Right lobe of liver (tissue), 6 donors: ENCODE results near the gene DHH. TPM values are rescaled to one million over a fixed set of nuclear protein-coding genes. Genes with fewer than 3 reads are reported as not detected.

Experiments
- ATAC-seq, 4 donors: fragments of 200-7000 bp; cut with Tn5 transposase; one replicate each; pipeline ENCODE4 v1.9.1; 2020; ENCODE audit warnings: mild to moderate bottlenecking in 4 of 4, moderate library complexity in 4 of 4
- DNase-seq, 3 donors: peaks; one replicate each; pipeline ENCODE4 v3.0.0-alpha.2; 2020
- H3K27ac ChIP-seq, 3 donors: fragments of 200-600 bp; one replicate each; pipeline ENCODE4 v1.8.0; 2022
- H3K27me3 ChIP-seq, 2 donors: fragments of 200-600 bp; one replicate each; pipeline ENCODE4 v1.8.0; 2022
- H3K36me3 ChIP-seq, 4 donors: fragments of 200-600 bp; sonication (generic) in 1 of 4; one replicate each; pipeline versions ENCODE4 v1.5.1 to v1.8.0; 2017 to 2022; ENCODE audit warnings: control low read depth in 1 of 4
- H3K4me1 ChIP-seq, 4 donors: fragments of 200-600 bp; sonication (generic) in 1 of 4; one replicate each; pipeline versions ENCODE4 v1.5.1 to v1.8.0; 2017 to 2022; ENCODE audit warnings: control low read depth in 1 of 4
- H3K4me3 ChIP-seq, 3 donors: fragments of 200-600 bp; one replicate each; pipeline ENCODE4 v1.8.0; 2022
- H3K9me3 ChIP-seq, 4 donors: fragments of 200-600 bp; sonication (generic) in 1 of 4; one replicate each; pipeline versions ENCODE4 v1.5.1 to v1.8.0; 2017 to 2022; ENCODE audit warnings: control low read depth in 1 of 4
- POLR2A ChIP-seq: fragments of 450-650 bp; IDR thresholded peaks from one replicate; pipeline ENCODE4 v1.6.1; 2017; ENCODE audit warnings: antibody characterized with exemption, mild to moderate bottlenecking
- WGBS: methylation state at CpG from one replicate; pipeline ENCODE4 v1.1.6; 2018; ENCODE audit warnings: low coverage, low lambda C conversion rate; ENCODE audit not compliant: insufficient coverage; ENCODE audit errors: missing lambda C conversion rate; 5-methylcytosine and 5-hydroxymethylcytosine counted together
- intact Hi-C, 2 donors: fragments of 100-400 bp; cut with DNase I; formaldehyde crosslinking; loops; one replicate each; pipeline versions ENCODE4 v1.11.2 to v1.14.1; 2022
- total RNA-seq, 6 experiments: library from RNA; depleted of rRNA in 2 of 6; stranded (reverse); fragments of >200 nt in 2 of 6; fragmentation: NEBNext Ultra II Directional in 3 of 6; extraction: Animal tissue kit (Norgen Biotek cat#: 25700) in 3 of 6; gene quantifications; one replicate each; pipeline versions ENCODE4 v1.1.0 to v1.2.4, GENCODE V29; 2016 to 2023
- TF ChIP-seq, protein P1 (sequence below), 4 donors: fragments of 200-600 bp in 3 of 4; fragments of 450-650 bp in 1 of 4; IDR thresholded peaks; one replicate each; pipeline versions ENCODE4 v1.5.1 to v1.8.0; 2016 to 2022; ENCODE audit warnings: antibody characterized with exemption in 4 of 4, mild to moderate bottlenecking in 2 of 4
- donor health status: DM: no; HTN: yes; CAD: no.
- donor health status: DM: no; HTN: no; CAD: no.
- donor health status: DM: no; HTN: no; CAD: no.
- donor health status: DM: no; HTN: yes; CAD: no.
- donor health status: DM: no; HTN: yes; CAD: no.

DHH gene
- total RNA-seq, 6 experiments from 2014 or later, result 0.04 to 0.13 (median 0.07) TPM; not detected in 3

DNA sequence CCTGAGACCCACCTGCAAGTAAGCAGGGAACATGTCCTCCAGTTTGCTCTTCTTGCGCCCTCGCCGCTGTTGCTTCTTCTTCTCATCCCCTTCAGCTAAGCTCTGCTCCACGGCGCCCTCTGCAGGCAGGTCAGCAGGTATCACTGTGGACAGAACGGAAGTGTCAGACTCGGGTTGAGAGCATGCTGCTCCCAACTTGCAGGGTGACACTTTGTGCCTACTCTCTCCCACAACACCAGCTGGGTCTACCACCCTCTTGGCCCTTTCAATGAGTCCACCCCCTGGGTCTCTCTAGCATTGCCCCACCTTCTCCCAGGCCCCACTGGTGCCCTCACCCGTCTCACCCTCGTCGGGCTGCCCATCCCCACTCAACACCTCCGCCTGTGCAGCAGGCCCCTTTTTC lies 50.7 kb downstream of the DHH start:
- ATAC-seq (peak; percentile 51 to 65 (median 58)), DNase-seq (peak in 1 of 3 donors; percentile 71)
- TF ChIP-seq, protein P1, sequence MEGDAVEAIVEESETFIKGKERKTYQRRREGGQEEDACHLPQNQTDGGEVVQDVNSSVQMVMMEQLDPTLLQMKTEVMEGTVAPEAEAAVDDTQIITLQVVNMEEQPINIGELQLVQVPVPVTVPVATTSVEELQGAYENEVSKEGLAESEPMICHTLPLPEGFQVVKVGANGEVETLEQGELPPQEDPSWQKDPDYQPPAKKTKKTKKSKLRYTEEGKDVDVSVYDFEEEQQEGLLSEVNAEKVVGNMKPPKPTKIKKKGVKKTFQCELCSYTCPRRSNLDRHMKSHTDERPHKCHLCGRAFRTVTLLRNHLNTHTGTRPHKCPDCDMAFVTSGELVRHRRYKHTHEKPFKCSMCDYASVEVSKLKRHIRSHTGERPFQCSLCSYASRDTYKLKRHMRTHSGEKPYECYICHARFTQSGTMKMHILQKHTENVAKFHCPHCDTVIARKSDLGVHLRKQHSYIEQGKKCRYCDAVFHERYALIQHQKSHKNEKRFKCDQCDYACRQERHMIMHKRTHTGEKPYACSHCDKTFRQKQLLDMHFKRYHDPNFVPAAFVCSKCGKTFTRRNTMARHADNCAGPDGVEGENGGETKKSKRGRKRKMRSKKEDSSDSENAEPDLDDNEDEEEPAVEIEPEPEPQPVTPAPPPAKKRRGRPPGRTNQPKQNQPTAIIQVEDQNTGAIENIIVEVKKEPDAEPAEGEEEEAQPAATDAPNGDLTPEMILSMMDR (IDR thresholded peaks at IDR 0.05), result peak; percentile 42 to 60 (median 55)
- TF ChIP-seq POLR2A, result no peak
- intact Hi-C loops, result no loop called here
- H3K27ac ChIP-seq, result no peak overlapping the region
- no peaks in the 10 kb centered on the region for H3K9me3 ChIP-seq
- no peaks in the 10 kb centered on the region for H3K27me3 ChIP-seq
- WGBS, result 61% methylated on average over 10 of the region's 11 CpGs
- H3K36me3 ChIP-seq, result peaks cover 20 to 94% (median 63%) of the 10 kb centered on the region in 4 donors
- H3K4me1 ChIP-seq, result no peaks in the 10 kb centered on the region
- H3K4me3 ChIP-seq, result no peak overlapping the region

DNA sequence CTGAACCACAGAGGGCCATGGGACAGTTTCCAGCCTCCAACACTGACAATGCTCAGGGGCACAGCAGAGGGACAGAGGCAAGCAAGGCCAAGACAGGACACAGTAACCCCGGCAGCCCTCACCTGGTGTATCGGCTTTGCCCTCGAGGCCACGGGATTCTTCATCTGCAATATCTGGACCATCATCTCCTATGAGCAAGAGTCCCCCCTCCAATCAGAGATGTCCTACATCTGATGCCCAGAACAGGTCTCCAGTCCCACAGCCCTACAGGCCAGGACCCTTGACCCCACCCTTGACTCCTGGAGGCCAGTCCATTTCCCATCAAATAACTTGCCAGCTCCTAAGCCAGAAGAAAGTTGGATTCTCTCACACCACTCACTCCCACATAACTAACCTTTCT lies 51.4 kb downstream of the DHH start:
- intact Hi-C loops, result no loop called here
- Histone ChIP-seq H3K27ac (no peak overlapping the region), H3K9me3 (no peaks in the 10 kb centered on the region), H3K36me3 (peaks cover 14 to 94% (median 60%) of the 10 kb centered on the region in 4 donors), H3K4me3 (no peak overlapping the region), H3K27me3 (no peaks in the 10 kb centered on the region), H3K4me1 (no peaks in the 10 kb centered on the region)
- ATAC-seq (no peak), DNase-seq (no peak)
- TF ChIP-seq, protein P1 (IDR thresholded peaks at IDR 0.05), result no peak
- no peak for TF ChIP-seq POLR2A
- 96% methylated on average over 4 of the region's 4 CpGs for WGBS

DNA sequence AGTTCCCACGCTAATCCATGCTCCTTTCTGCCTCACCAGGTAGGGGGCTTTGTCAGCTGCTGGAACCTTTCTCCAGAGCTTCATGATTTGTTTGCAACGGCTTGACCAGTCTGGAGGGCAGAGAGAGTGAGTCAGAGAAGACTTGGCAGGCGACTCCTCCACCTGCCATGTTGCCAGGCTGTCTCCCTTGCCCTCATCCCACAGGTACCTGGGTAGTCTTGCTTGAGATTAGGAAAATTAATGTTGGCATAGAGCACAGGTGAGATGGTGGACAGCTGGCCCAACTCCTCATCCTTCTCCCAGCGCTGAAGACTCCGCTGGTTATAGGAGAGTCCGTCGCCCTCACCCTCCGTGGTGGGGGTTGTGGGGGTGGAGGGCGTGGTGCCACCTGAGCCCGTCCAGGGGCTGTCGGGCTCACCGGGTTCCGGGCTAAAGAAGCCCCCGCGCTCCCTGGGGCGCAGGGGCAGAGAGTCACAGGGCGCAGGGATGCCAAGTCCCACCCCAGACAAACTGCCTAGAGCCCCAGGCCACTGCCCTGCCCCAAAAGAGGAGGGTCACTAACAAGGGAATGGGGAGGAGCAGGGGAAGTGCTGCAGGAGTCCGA lies 52.6 kb downstream of the DHH start:
- Histone ChIP-seq H3K4me1 (no peaks in the 10 kb centered on the region), H3K4me3 (no peak overlapping the region), H3K36me3 (peaks cover 12 to 96% (median 61%) of the 10 kb centered on the region in 4 donors), H3K27me3 (no peaks in the 10 kb centered on the region), H3K27ac (no peak overlapping the region), H3K9me3 (no peaks in the 10 kb centered on the region)
- ATAC-seq (no peak), DNase-seq (no peak)
- WGBS, result 99% methylated on average over 10 of the region's 18 CpGs
- TF ChIP-seq, protein P1 (IDR thresholded peaks at IDR 0.05), result no peak
- no peak for TF ChIP-seq POLR2A
- intact Hi-C loops, result no loop called here

DNA sequence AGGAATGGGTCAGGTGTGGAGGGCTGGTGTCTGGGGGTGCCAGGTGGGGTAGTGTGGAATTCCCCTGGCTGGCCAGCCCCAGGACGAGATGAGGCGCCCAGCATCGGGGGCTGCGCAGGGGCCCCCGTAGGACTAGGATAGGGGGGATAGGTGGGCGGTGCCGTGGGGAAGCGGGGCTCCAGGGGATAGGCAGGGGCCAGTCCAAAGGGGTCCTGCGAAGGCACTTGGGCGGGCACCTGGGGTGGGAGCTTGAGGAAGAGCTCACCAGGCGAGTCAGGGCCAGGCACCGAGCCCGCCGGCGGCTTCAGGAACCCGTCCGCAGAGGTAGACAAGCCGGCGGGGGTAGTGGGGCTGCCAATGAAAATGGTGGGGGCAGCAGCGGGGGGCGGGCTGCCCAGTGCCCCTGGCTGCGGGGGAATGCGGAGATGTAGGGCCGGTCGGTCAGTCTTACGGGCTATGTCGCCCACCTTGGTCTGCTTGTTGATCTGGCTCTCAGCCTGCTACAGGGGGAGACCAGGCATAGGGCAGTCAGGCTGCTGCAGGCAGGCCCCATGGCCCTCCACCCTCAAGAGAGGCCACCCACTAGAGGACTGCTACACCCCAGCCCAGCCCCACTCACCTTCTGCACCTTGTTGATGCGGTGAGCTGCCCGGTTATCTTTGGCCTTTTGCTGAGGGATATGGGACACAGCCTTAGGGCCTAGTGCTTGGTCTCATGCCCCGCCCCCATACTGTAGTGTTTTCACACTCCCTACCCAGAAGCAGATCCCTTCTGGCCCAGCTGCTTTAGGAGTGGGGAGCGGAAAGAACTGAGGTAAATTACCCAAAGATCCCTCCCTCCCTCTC lies 53.3 kb downstream of the DHH start:
- peaks cover 12 to 94% (median 62%) of the 10 kb centered on the region in 4 donors for H3K36me3 ChIP-seq
- H3K9me3 ChIP-seq, result no peaks in the 10 kb centered on the region
- 100% methylated on average over 9 of the region's 31 CpGs for WGBS
- no peaks in the 10 kb centered on the region for H3K4me1 ChIP-seq
- H3K4me3 ChIP-seq, result no peak overlapping the region
- no peak overlapping the region for H3K27ac ChIP-seq
- ATAC-seq, result no peak
- H3K27me3 ChIP-seq, result no peaks in the 10 kb centered on the region
- intact Hi-C loops, result no loop called here
- no peak for TF ChIP-seq POLR2A
- TF ChIP-seq, protein P1 (IDR thresholded peaks at IDR 0.05), result no peak
- DNase-seq, result no peak
